NAMALWA (cell line): ENCODE results near the gene ARRB2.

ENCODE experiments used
- DNase-seq: peaks from one replicate; pipeline ENCODE4 v3.0.0-alpha.2; 2015; ENCODE audit warnings: low spot score

Gene ARRB2

GRCh38 chr17:4759776-4760236 lies 49.4 kb downstream of the ARRB2 start:
- no peak for DNase-seq

- DNase-seq: no peak
Measured at GRCh38 chr17:4764595-4764994, 54.2 kb downstream of the ARRB2 start.

- DNase-seq: no peak
Measured at GRCh38 chr17:4766201-4766600, 55.8 kb downstream of the ARRB2 start.

GRCh38 chr17:4766723-4767122 lies 56.3 kb downstream of the ARRB2 start:
- DNase-seq: no peak

- DNase-seq: no peak
Measured at GRCh38 chr17:4768298-4768697, 57.9 kb downstream of the ARRB2 start.

- DNase-seq: no peak
Measured at GRCh38 chr17:4769628-4770027, 59.2 kb downstream of the ARRB2 start.
